Measurements from ENCODE around the gene RXFP1.

DNA sequence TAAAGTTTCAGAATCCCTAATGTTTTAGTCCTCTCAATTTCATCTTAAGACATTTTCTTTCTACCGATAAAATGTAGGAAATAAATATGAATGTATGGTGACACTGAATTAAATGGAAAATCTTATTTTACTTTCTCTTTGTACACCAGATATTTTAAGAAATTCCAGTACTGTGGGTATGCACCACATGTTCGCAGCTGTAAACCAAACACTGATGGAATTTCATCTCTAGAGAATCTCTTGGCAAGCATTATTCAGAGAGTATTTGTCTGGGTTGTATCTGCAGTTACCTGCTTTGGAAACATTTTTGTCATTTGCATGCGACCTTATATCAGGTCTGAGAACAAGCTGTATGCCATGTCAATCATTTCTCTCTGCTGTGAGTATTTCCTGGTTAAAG is 123.1 kb downstream of the RXFP1 start:
- no peak for TF ChIP-seq POLR2A (IDR thresholded peaks at IDR 0.05)
- TF ChIP-seq, protein P1, sequence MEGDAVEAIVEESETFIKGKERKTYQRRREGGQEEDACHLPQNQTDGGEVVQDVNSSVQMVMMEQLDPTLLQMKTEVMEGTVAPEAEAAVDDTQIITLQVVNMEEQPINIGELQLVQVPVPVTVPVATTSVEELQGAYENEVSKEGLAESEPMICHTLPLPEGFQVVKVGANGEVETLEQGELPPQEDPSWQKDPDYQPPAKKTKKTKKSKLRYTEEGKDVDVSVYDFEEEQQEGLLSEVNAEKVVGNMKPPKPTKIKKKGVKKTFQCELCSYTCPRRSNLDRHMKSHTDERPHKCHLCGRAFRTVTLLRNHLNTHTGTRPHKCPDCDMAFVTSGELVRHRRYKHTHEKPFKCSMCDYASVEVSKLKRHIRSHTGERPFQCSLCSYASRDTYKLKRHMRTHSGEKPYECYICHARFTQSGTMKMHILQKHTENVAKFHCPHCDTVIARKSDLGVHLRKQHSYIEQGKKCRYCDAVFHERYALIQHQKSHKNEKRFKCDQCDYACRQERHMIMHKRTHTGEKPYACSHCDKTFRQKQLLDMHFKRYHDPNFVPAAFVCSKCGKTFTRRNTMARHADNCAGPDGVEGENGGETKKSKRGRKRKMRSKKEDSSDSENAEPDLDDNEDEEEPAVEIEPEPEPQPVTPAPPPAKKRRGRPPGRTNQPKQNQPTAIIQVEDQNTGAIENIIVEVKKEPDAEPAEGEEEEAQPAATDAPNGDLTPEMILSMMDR (IDR thresholded peaks at IDR 0.05): no peak
- TF ChIP-seq EP300 (IDR thresholded peaks at IDR 0.05): no peak
- TF ChIP-seq POLR2AphosphoS5 (IDR thresholded peaks at IDR 0.05): no peak

Data from suprapubic skin (tissue), 4 donors.